Glomerular visceral epithelial cell (primary cell): ENCODE results near the gene RBBP4.
A peak's percentile ranks its signal among the peaks of the same experiment; 100 is the strongest.

Source experiments
- DNase-seq: peaks from one replicate; pipeline ENCODE4 v3.0.0-alpha.2; 2016; ENCODE audit errors: extremely low spot score

RBBP4 gene

GRCh38 chr1:32719681-32720275 is 68.8 kb downstream of the RBBP4 start:
- no peak for DNase-seq

- DNase-seq, result peak; percentile 90
These were observed 73.9 kb downstream of the RBBP4 start for GRCh38 chr1:32724678-32725614.

DNA sequence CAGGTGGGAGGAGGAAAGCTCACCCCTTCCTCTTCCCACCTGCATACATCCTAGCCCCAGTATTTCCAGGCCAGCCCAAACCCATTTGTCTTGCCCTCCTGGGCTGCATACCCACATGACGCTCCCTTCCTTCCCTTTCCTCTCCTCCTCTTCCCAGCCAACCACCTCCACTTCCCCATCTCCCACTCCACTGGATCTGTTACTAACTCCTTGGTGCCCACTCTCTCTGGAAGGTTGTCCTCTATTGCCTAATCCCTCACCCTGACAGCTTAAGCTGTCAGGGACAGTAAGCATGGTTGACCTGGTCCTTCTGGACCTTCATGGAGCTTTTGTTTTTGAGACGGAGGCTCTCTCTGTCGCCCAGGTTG is 74.6 kb downstream of the RBBP4 start:
- no peak for DNase-seq

- no peak for DNase-seq
These were observed 76.9 kb downstream of the RBBP4 start for GRCh38 chr1:32727876-32728275.

GRCh38 chr1:32728413-32729077 is 77.5 kb downstream of the RBBP4 start:
- DNase-seq, result no peak

DNA sequence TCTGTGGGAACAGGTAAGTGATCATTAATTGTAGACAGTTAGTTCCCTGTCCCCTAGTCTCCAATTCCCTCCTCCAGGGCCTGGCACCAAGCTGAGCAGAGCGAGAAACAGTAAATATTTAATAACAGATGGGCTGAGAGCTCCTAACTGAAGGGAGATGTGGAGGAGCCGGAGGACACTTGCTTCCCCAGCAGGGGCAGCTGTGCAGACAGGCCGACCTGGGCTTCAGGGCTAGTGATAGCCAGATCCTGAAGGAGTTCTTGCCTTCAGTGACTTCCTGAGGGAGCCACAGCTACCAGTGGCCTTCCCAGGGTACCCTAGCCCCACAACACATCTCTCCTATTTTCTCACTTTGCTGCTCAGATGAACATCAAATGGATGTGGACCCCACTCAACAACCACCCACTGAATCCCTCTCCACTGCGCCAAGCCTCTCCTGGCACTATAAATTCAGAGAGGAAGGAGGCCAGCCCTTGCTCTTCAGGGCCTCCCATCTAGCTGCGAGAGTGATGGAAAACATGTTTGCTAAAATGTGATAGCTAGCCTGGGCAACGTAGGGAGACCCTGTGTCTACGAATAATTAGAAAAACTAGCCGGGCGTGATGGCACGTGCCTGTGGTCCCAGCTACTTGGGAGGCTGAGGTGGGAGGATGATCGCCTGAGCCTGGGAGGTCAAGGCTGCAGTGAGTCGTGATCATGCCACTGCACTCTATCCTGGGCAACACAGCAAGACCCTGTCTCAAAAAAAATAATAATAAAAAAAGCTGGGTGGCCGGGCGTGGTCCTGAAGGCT is 78.4 kb downstream of the RBBP4 start:
- no peak for DNase-seq

DNA sequence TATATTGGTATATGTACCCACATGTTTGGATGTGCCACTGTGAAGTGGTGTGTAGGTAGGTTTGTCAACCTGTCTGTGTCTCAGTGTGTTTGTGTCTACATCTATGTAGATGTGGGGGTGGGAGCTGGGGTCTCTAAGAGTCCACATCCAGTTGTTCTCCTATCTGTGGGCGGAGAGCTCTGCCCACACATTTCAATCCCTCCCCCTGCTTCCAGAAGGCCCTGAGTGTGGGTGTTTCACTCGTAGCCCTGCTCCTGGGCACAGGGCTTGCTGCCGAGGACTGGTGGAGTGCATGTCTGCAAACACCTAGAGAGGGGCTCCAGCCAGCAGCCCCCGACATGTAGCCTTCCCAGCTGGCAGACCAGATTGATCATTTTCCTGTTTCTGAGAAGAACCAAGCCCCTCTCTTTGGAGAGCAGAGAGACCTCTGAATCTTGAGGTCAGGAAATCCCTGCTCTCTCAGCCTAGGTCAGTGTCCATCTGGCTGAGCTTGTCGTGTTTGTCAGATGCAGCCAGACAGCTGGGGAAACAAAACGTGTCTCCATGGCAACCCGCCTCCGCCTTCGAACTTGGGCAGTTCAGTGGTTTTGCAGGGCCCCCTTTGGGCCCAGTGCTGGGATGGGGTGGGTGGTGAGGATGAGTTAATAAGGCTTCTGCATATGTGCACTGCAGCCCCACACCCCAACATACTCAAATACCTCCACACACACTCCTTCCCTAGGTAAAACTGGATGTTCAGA is 82.7 kb downstream of the RBBP4 start:
- DNase-seq, result no peak
